Heart right ventricle (tissue), 16 donors: ENCODE measurements around the gene PKNOX1. TPM values are rescaled to one million over a fixed set of nuclear protein-coding genes. Genes with fewer than 3 reads are reported as not detected.
A peak's percentile ranks its signal among the peaks of the same experiment; 100 is the strongest.

Source experiments
- ATAC-seq, 8 donors: fragments of 200-7000 bp; cut with Tn5 transposase; one replicate each; pipeline ENCODE4 v1.9.1; 2020; ENCODE audit warnings: mild to moderate bottlenecking in 8 of 8, moderate library complexity in 8 of 8, moderate number of reproducible peaks in 1 of 8
- DNase-seq, 2 donors: peaks; one replicate each; pipeline ENCODE4 v3.0.0-alpha.2; 2020
- H3K27ac ChIP-seq, 10 donors: fragments of 200-600 bp; sonication (generic) in 2 of 10; one replicate each; pipeline versions ENCODE4 v1.5.0 to v1.8.0; 2020 to 2022; ENCODE audit warnings: mild to moderate bottlenecking in 3 of 10
- H3K27me3 ChIP-seq, 7 donors: fragments of 200-600 bp; one replicate each; pipeline ENCODE4 v1.8.0; 2021 to 2022; ENCODE audit warnings: mild to moderate bottlenecking in 2 of 7
- H3K36me3 ChIP-seq, 9 donors: fragments of 200-600 bp; sonication (generic) in 1 of 9; one replicate each; pipeline versions ENCODE4 v1.5.0 to v1.8.0; 2020 to 2022; ENCODE audit warnings: mild to moderate bottlenecking in 2 of 9
- H3K4me1 ChIP-seq, 9 donors: fragments of 200-600 bp; sonication (generic) in 1 of 9; one replicate each; pipeline versions ENCODE4 v1.5.0 to v1.8.0; 2020 to 2022; ENCODE audit warnings: mild to moderate bottlenecking in 4 of 9
- H3K4me3 ChIP-seq, 10 donors: fragments of 200-600 bp; sonication (generic) in 2 of 10; one replicate each; pipeline versions ENCODE4 v1.5.0 to v1.8.0; 2020 to 2022; ENCODE audit warnings: mild to moderate bottlenecking in 7 of 10, moderate library complexity in 2 of 10
- H3K9me3 ChIP-seq, 11 donors: fragments of 200-600 bp in 10 of 11; sonication (generic) in 2 of 11; one replicate each; pipeline versions ENCODE4 v1.5.0 to v1.8.0; 2013 to 2022; ENCODE audit warnings: mild to moderate bottlenecking in 2 of 11, control low read depth in 1 of 11, moderate library complexity in 1 of 11
- WGBS, 2 donors: extraction: QIAGEN DNeasy Blood & Tissue Kit; methylation state at CpG; one replicate each; pipeline ENCODE4 v1.1.7; 2013; ENCODE audit warnings: inconsistent platforms in 1 of 2; 5-methylcytosine and 5-hydroxymethylcytosine counted together
- intact Hi-C, 10 donors: fragments of 100-400 bp; cut with DNase I; formaldehyde crosslinking; loops; one replicate each; pipeline versions ENCODE4 v1.11.1 to v1.14.2; 2022
- polyA plus RNA-seq, 2 donors: library from polyadenylated mRNA; stranded (reverse); fragments of 200-250 nt; gene quantifications; one replicate each; pipeline ENCODE4 v1.2.3, GENCODE V29; 2013
- total RNA-seq, 10 donors: library from RNA; stranded (reverse); fragmentation: NEBNext Ultra II Directional in 3 of 10; extraction: Animal tissue kit (Norgen Biotek cat#: 25700) in 3 of 10; gene quantifications; one replicate each; pipeline versions ENCODE4 v1.2.1 to v1.2.4, GENCODE V29; 2021 to 2023
- TF ChIP-seq, protein P1 (sequence below), 9 donors: fragments of 200-600 bp; sonication (generic) in 2 of 9; IDR thresholded peaks; one replicate each; pipeline versions ENCODE4 v1.5.0 to v1.8.0; 2021 to 2022; ENCODE audit warnings: antibody characterized with exemption in 9 of 9, mild to moderate bottlenecking in 5 of 9, moderate library complexity in 1 of 9
- donor health status: Arrhythmogenic right ventricular cardiomyopathy.
- donor health status: ischemic (EF 13 %, LVEDD 7.1; RV severe dilation, severe dysfunction).
- donor health status: healthy with polysubstance abuse.
- donor health status: DM: no; HTN: yes; CAD: no.
- donor health status: DM: no; HTN: no; CAD: no.
- donor health status: ischemic (EF 25% LVEDD 6.9; RV normal size, moderate dysfunction).
- donor health status: ischemic (EF 25% LVEDD 5.7; RV mildly dilated, moderate dysfunction).
- donor health status: healthy.
- donor health status: DM: yes; HTN: yes; CAD: no.
- donor health status: Ischemic cardiomyopathy.
- donor health status: ischemic (EF 35%, LVEDD 5.7; RV mildly dilated, moderate dysfunction).
- donor health status: nonischemic (EF 11% LVEDD 7.7; RV severe dilation, severe dysfunction).
- donor health status: DM: yes; HTN: yes; CAD: no.
- donor health status: PGD.
- donor health status: ischemic (EF 29% LVEDD 5.4; RV normal size, mild dysfunction).
- donor health status: nonischemic (EF 23%, LVEDD 6.1; RV moderate dilation, normal function).

PKNOX1 gene
- total and polyA plus RNA-seq, 12 donors = 5.0 to 11.6 (median 7.6) TPM

DNA sequence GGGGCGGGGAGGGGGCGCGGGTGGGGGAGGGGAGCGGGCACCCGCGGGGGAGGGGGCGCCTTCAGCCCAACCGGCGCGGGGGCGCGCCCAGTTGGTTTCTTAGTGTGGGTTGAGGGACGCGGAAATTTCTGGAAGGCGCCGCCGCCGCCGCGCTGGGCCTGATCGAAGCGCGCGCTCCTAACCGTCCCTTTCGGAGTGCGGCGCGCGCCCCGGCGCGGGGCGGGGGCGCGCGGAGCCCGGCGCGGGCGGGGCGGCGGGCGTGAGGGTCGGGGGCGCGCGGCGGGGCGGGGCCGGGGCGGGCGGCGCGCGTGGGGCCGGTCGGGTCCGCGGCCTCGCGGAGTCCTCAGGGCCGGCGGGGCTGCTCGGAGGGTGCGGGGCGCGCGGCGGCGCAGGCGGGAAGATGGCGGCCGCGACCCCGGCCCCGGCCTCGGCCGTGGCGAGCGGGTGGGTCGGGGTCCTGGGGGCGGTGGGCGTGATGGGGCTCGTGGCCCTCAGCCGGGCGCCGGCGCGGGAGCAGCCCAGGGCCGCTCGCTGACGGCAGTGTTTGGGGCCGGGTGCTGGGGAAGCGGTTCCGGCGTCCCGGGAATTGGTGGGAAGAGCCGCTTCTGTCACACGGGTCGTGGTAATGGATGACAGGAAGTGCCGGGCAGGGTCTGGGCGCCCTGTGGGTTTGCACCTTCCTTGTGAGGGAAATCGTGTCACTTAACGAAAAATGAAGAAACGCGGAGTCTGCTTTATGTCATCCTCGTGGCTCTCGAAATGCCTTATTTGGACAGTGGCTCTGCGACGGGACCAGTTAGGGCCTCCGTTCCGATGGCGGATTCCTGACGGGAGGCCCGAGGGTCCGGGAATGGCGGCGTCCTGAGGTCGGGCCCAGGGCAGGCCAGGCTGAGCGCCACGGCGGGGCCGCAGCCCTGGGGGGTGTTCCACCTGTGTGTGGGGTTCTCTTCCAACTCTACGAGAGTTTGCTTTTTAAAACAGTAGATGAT lies 764 bp downstream of the PKNOX1 start:
- Histone ChIP-seq H3K4me1 (peaks cover 0 to 35% (median 21%) of the 10 kb centered on the region in 9 donors), H3K36me3 (peaks cover 0 to 14% (median 0%) of the 10 kb centered on the region in 9 donors), H3K27ac (peak overlapping the region; percentile 95 to 100 (median 98)), H3K4me3 (peak overlapping the region; percentile 46 to 99 (median 80)), H3K27me3 (no peaks in the 10 kb centered on the region), H3K9me3 (peaks cover 0 to 8% (median 0%) of the 10 kb centered on the region in 11 donors)
- TF ChIP-seq, protein P1, sequence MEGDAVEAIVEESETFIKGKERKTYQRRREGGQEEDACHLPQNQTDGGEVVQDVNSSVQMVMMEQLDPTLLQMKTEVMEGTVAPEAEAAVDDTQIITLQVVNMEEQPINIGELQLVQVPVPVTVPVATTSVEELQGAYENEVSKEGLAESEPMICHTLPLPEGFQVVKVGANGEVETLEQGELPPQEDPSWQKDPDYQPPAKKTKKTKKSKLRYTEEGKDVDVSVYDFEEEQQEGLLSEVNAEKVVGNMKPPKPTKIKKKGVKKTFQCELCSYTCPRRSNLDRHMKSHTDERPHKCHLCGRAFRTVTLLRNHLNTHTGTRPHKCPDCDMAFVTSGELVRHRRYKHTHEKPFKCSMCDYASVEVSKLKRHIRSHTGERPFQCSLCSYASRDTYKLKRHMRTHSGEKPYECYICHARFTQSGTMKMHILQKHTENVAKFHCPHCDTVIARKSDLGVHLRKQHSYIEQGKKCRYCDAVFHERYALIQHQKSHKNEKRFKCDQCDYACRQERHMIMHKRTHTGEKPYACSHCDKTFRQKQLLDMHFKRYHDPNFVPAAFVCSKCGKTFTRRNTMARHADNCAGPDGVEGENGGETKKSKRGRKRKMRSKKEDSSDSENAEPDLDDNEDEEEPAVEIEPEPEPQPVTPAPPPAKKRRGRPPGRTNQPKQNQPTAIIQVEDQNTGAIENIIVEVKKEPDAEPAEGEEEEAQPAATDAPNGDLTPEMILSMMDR (IDR thresholded peaks at IDR 0.05) = no peak
- ATAC-seq (peak in 5 of 8 donors; percentile 4 to 18 (median 14)), DNase-seq (peak; percentile 63 to 65)
- WGBS, 2 donors = 1% methylated on average over 74 to 124 of the region's 125 CpGs
- intact Hi-C loops = loop anchor here in 3 of 10 donors (5.0 to 10.0 kb wide), 4 partner anchors 50 to 583 kb away; partner anchors contain the start of genes NDUFV3 (in 2 of the 3), ERVH48-1 (in 1 of the 3) and SLC37A1 (in 1 of the 3)

DNA sequence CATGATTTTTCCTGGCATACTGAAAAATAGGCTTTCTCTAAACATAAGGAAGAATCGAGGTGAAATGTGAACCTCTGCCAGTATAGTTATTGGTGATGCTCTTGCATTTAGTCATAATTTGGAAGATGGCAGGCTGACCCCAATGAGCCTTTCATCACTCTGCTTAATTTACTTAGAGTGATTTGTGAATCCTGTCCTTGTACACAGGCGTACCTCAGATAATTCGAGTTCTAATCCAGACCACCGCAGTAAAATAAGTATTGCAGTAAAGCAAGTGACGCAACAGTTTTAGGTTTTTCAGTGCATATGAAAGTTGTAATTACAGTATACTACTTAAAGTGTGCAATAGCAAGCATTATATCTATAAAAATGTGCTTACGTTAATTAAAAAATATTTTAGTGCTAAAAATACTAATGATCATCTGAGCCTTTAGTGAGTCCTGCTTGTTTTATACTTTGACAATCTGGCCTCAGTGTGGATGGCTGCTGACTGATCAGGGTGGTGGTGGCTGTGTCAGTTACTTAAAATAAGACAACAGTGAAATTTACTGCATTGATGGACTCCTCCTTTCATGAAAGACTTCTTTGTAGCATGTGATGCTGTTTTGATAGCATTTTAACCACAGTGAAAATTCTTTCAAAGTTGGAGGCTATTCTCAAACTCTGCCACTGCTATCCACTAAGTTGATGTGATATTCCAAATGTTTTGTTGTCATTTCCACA lies 1.7 kb downstream of the PKNOX1 start:
- Histone ChIP-seq H3K27ac (peak overlapping the region; percentile 95 to 100 (median 98)), H3K4me3 (peak overlapping the region; percentile 46 to 99 (median 80)), H3K27me3 (no peaks in the 10 kb centered on the region), H3K4me1 (peaks cover 0 to 44% (median 23%) of the 10 kb centered on the region in 9 donors), H3K9me3 (peaks cover 0 to 8% (median 0%) of the 10 kb centered on the region in 11 donors), H3K36me3 (peaks cover 0 to 14% (median 0%) of the 10 kb centered on the region in 9 donors)
- TF ChIP-seq, protein P1 (IDR thresholded peaks at IDR 0.05) = no peak
- 27 to 34% methylated on average over 6 of the region's 6 CpGs for WGBS, 2 donors
- intact Hi-C loops = loop anchor here in 3 of 10 donors (10.0 kb wide), 3 partner anchors 51 to 461 kb away; partner anchors contain the start of genes NDUFV3 (in 2 of the 3), ERVH48-1 (in 1 of the 3) and SLC37A1 (in 1 of the 3)
- DNase-seq = no peak
- no peak for ATAC-seq

DNA sequence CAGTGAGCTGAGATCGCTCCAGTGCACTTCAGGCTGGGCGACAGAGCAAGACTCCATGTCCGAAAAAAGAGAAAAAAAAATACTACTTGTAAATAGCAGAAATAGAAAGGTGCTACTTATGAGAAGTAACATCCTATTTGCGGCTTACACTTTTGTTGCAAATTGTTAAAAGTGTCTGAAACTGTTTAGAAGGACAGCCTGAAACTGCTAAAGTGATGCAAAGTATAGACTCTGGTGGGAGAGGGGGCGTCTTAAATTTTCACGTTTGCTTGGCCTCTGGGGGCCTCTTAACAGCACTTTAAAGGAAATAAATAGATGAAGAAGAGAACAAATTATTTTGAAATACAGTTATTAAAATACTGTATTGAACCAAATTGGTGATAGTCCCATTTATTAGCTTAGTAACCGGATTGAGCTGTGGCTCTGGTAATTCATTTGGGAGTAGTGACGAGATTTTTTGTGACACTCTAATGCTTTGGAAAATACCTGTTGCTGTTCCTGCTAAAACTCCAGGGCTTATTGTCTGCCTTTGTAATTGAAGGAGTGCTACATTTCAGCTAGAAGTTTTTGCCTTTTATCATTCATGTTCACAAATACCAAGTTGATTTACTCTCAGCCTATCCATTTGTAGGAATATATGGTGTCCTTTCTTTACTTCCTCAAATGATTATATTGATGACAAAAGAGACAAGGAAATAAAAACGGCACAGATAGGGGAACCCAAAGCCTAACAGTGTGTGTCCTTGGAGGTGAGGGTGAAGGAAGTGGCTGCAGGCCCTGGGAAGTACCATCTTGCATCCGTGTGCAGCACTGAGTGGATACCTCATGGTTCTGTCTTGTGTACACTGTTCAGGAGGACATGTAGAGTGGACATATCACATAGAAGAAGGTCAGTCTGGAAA lies 6.2 kb downstream of the PKNOX1 start:
- Histone ChIP-seq H3K4me3 (no peak overlapping the region), H3K4me1 (peaks cover 0 to 28% (median 25%) of the 10 kb centered on the region in 9 donors), H3K27ac (peak overlapping the region in 2 of 10 donors; percentile 2 to 34), H3K9me3 (peaks cover 0 to 8% (median 0%) of the 10 kb centered on the region in 11 donors), H3K27me3 (no peaks in the 10 kb centered on the region), H3K36me3 (peaks cover 0 to 14% (median 0%) of the 10 kb centered on the region in 9 donors)
- TF ChIP-seq, protein P1 (IDR thresholded peaks at IDR 0.05) = no peak
- peak in 1 of 8 donors; percentile 64 for ATAC-seq
- WGBS, 2 donors = 80 to 81% methylated on average over 10 of the region's 10 CpGs
- intact Hi-C loops = no loop called here
- no peak for DNase-seq
